Endothelial cell (in vitro differentiated cells): ENCODE measurements around the gene MRPL42. TPM values are rescaled to one million over a fixed set of nuclear protein-coding genes. Genes with fewer than 3 reads are reported as not detected.

Experiments
- total RNA-seq: library from RNA; stranded (reverse); fragmentation: NEBNext Ultra II Directional; extraction: Animal tissue kit (Norgen Biotek cat#: 25700); gene quantifications from one replicate; pipeline ENCODE4 v1.2.1, GENCODE V29; 2021; ENCODE audit not compliant: unreplicated experiment

Gene MRPL42
- total RNA-seq, 1 donor from 2014 or later = 34.6 TPM

Other genes starting within 250 kb of the MRPL42 start
- gene NUDT4, start 89.6 kb upstream of the MRPL42 start, total RNA-seq = 91.7 TPM
- gene UBE2N, start 25.6 kb upstream of the MRPL42 start, total RNA-seq = 150 TPM
- 19.5 TPM for gene SOCS2, start 105.2 kb downstream of the MRPL42 start, total RNA-seq
- gene CRADD, start 209.9 kb downstream of the MRPL42 start, total RNA-seq = 6.5 TPM